Kidney capillary endothelial cell (primary cell): ENCODE data around the gene FGF3.

Source experiments
- DNase-seq: peaks from one replicate; pipeline ENCODE4 v3.0.0-alpha.2; 2018; ENCODE audit warnings: low spot score

Gene FGF3

DNA sequence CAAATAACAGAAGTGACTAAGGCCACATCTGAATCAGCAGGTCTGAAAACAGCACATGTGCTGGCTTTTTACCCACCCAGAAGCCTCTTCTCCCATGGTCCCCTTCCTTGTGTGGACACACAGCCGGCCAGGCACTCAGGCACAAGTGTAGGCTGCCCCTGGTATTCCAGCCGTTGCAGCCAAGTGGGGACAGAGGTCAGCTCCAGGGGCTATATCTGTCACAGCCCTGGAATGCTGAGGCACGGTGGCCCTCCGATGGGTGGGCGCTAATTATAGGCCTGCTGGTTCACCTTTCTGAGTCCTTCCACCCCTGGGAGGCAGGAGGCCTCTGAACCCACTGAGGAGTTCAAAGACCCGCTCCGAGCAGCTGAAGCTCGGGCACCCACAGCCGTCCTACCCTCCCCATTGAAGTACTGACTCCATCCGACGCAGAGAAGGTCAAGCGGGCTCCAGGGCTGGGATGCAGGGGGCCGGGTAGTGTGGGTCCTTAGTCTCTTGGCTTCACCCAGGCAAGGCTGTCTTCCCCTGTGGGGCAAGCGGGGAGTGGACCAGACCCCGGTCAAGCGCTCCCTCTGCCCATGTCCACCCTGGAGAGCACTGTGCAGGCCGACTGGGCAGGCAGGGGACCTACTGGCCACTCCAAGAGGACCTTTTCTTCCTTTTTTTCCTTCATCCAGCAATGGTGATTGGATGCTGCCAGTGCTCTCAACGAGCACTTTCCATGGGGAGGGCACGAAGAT, 14.3 kb downstream of the FGF3 start:
- no peak for DNase-seq

DNA sequence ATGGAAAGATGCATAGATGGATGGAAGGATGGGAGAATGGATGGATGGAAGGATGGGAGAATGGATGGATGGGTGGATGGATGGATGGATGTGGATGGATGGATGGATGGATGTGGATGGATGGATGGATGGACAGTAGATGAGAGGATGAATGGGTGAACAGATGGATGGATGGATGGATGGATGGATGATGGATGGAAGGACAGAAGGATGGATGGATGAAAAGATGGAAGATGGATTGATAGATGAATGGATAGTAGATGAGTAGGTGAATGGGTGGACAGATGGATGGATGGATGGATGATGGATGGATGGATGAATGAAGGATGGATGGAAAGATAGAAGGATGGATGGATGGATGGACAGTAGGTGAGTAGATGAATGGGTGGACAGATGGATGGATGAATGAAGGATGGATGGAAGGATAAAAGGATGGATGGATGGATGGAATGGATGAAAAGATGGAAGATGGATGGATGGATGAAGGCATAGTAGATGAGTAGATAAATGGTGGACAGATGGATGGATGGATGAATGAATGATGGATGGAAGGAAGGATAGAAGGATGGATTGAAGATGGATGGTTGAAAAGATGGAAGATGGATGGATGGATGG, 15.5 kb downstream of the FGF3 start:
- DNase-seq = no peak

DNA sequence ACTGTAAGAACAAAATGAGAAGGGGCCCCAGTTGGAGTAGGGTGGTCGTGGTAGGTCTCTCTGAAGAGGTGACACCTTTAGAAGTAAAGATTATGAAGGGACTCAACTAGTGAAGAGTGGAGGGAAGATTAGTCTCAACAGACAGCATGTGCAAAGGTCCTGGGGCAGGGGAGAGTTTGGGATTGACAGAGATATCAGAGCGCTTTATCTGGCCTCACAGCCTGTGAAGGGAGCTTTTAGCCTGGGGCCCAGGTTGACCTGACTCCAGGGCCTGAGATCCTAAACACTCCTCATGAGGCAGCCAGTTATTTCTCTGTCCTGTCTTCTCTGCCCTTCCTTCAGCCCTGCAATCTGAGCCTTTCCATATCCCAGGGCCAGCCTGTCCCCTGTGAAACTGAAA, 16.2 kb downstream of the FGF3 start:
- no peak for DNase-seq

DNA sequence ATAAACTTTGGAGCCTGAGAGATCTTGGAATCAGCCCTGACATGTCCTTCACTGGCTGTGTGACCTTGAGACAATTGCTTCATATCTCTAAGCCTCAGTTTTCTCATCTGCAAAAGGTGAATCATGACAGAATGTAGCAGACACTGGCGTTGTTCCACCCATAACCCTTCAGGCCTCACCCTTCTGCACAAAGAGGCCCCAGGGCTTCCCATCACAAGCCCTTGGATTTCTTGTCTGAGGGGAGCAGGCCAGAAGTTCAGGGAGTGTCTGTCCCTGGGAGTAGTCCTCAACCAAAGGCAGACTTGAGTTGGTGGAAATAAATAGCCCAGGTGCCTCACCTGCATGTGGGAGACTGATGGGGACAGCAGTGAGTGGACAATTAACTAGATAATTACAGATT, 16.6 kb downstream of the FGF3 start:
- no peak for DNase-seq

DNA sequence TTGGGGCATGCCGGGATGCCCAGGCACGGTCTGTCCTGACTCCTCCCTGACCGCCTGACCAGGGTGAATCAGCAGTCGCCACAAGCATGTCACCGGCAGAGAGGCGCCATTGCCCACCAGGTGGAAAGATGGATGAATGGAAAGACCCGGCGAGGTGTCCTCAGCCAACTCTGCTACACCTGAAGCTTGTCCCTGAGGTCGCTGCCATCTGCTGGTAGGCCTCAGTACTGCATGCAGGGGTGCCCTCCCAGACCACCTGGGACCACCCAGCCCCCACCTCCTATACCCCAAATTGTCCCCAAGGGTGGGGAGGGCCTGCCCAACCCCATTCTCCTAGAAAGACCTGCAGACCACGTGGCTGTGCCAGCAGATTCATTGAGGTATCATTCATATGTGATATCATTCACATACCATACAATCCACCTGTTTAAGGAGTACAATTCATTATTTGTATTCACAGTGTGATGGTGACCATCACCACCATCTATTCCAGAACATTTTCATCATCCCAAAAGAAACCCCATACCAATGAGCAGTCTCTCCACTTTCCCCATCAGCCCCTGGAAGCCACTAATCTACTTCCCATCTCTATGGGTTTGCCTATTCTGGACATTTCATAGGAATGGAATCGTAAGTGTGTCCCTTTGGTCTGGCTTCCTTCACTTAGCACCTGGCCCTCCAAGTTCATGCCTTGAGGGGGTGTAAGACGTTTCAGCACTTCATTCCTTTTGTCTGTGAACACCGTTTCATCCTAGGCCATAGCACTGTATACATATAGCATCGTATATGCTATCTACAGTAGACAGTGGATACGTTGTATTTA, 17.5 kb downstream of the FGF3 start:
- no peak for DNase-seq

DNA sequence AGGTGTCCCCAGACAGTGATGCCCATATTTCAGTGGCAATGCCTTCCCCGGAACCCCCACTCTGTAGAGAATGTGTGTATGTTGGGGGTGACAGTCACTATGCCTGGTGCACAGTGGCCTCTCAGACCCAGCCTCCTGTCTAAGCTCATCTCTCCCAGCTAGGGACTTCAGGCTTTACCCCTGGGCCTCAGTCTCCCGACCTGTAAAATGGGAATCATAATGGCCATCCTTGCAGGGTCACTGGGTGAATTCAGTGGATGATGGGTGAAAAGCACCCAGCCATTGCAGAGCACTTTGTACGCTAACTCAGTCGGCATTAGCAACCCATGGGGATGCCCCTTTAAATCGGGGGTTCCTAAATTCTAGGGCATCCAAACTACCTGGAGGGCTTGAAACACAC, 18.9 kb downstream of the FGF3 start:
- DNase-seq = no peak

DNA sequence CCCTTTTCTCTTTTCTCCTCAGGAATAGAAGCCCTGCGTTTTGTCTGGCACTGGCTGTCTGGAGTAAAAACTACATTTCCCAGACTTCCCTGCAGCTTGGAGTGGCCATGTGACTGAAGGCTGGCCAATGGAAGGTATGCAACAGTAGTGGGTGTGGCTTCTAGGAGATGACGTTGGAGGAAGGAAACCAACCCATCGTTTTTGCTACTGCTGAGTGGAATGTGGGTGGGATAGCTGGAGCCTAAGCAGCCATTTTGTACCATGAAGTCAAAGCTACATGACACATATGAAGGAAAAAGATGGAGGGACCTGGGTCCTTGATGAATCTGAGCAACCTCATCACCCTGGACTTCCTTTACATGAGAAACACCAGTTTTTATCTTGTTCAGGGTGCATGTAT, 19.6 kb downstream of the FGF3 start:
- DNase-seq = peak; percentile 23

DNA sequence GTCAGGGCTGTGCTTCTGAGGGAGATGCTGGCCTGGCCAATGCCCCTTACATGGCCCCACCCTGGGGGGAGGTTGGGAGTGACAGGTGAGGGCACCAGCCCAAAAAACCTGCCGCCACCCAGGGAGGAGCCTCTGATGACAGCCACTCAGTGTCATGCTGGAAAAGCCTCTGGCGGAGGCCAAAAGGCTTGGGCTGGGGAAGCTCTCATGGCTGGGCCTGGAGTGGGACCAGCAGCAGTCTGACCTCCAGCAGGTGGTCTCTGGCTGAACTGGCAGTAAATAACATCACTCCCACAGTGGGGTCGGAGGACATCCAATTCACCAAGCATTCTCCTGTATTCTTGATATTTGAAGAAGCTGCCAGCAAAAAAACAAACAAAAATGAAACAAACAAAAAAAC, 20.1 kb downstream of the FGF3 start:
- no peak for DNase-seq

DNA sequence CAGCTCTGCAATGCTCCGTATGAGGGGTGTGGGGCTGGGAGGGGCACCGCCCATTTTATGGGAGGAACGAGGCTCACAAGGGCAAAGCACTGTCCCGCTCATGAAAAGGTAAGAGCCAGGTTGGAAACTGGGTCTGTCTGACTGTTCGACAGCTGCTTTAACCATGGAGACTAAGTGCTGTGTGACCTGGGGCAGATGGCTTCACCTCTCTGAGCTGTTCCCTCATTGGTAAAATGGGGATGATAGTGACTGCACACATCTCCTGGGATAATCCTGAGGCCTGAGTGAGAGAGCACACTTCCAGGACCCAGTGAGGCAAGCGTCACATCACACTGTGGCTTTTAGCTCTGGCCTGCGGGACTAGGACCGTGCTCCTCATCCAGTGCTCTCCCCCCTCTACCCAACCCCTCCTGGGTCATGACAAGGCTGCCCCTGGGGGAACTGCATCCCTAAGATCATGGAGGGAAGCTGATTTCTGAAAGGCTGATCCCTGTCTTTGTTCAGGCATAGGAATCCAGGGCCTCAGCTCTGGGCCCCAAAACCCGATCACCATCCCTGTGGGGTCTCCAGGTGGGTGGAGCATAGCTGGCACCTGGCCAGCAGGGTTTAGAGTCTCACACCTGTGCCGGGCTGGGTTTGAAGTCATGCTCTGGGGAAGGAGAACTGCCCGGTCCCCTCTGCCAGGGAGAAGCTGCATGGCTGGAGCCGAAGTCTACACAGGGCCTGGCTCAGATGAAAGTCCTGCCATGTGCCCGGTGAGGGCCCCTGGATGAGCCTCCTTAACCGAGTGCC, 21.3 kb downstream of the FGF3 start:
- DNase-seq = no peak

DNA sequence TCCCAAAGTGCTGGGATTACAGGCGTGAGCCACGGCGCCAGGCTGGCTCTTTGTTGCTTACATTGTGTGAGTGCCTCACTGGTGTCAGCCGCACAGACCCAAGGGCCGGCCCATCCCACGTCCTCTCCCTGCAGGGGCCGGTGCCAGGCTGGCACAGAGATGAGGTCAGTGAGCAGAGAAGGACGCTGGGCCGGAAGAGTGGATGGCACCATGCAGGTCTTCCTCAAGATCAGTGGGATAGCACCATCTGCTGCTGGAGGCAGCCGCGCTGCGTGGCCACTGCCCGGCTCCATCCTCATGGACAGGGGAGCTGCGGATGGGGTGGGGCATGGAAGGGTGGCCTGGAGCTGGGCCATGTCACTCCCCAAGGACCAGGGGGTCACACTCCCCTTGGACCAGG, 22.1 kb downstream of the FGF3 start:
- DNase-seq = no peak

DNA sequence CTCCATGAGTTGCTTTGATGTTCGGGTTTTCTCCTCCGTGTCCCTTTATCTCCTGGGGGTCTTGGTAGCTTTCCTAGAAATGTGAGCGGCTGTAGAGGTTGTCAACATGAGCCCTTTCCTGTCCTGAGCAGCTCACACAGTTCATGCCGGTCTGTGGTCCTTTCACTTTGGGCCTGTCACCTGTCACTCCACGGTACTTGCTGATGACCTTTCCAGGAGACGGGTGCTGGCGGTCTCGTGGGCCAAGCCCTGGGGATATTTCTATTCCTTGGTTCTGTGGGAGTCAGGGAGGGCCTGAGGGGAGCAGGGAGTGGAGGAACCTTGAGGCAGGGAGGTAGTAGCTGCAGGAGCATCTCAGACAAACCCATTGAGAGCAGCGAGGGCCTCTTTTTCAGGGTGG, 23.2 kb downstream of the FGF3 start:
- no peak for DNase-seq

DNA sequence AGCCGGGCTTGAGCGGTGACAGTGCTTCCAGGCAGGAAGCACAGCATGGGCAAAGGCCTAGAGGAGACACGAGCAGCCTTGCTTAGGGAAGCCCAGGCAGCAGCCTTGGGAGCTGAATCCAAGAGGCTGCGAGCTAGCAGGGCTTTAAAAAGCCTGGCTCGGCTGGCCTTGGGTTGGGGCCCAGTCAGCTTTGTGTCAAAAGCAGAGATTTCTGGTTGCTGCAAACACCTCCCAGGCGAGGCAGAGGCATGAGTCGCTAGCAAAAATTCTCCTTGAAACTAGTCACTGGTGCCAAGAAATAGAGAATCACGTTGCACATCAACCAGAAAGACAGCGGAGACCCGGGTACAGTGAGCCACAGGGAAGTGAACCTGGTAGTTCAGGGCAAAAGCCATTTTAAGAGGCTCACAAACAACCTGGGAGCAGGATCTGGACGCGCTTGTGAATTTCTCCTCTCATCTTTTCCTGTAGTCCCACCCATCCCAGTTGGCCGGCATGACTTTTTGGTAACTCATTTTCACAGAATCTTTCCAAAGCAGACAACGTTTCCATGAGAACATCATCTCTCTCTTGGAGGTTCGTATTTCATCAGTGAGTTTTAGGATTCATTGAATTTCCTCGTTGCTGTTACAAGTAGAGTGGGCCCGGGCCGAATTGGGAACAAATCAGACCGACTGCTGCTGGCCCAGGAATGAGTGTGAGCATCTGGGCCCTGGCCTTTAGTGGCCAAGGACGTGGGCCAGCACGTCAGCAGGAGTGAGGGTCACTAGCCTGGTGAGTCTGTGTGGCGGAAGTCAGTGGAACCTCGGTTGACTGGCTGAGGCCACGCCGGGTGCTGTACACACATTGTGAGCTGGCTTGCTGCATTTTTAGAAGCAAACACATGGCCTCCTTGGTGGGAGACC, 27.7 kb downstream of the FGF3 start:
- no peak for DNase-seq

DNA sequence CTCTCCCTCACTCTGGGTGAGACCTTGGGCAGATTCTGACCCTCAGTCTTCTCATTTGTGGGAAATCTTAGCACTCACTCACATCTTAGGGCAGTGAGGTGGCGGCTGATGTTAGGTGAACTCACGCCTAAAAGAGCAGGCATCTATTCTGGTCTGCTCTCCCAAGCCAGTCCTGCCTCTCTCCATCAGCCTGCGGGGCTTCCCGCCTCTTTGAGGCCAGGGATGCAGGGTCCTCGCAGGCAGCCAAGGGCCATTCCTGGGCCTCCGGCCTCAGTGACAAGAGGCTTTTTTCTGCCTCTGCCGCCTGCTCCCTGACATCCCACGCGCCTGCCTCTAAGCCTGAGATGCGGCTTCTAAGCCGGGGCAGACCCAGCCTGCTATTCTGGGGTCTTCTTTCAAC, 30.3 kb downstream of the FGF3 start:
- no peak for DNase-seq

DNA sequence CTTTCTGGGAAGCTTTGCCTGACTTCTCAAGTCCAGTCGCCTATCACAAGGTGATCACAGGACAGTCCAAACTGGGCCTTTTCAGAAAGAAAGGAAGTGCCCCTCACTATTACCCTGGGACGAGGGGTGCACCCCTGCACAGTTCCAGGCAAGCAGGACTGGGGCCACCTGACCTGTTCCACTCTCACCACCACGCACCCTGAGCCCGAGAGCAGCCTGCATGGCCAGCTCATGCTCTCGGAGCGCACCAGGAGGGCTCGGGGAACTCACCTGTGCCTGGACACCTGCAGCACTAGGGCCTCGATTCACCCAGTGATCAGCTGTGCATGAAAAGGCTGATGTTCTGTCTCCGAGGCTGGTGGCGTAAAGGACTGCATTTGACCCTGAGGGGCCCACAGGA, 31.3 kb downstream of the FGF3 start:
- DNase-seq = no peak

DNA sequence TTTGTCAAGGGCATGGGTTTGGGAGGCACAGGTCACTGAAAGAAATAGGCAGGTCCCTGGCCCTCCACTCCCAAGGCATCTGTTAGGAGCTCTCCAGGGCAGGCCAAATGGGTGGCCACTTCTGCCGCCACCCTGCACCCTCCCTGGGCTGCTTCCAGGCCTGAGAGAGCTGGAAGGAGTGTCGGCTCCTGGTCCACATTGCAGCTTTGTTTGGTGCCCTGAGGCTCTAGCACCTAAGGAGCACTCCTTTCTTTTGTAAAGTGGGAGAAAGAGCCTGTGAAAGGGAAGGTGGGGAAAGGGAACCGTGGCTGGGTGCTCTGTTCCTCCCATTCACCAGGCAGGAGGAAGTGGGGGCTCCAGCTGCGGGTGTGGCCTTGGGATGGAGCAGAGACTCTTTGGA, 31.8 kb downstream of the FGF3 start:
- DNase-seq = no peak

DNA sequence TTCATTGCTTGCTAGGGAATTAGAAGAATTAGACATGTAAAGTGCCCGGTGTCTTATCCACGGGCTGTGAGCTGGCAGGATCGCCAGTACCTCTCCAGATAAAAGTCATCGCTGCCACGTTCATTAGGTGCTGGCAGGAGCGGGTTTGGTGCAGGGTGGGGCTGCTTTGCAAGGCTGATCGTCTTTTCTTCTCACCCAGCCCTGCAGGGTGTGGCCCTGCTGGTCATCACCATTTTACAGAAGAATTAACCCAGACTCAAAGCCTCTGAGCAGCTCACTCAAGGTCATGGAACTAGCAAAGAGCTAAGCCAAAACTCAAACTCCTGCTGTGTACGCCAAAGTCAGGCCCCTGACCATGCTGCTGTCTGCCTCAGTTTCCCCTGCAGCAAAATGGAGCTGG, 38.0 kb downstream of the FGF3 start:
- DNase-seq = no peak

DNA sequence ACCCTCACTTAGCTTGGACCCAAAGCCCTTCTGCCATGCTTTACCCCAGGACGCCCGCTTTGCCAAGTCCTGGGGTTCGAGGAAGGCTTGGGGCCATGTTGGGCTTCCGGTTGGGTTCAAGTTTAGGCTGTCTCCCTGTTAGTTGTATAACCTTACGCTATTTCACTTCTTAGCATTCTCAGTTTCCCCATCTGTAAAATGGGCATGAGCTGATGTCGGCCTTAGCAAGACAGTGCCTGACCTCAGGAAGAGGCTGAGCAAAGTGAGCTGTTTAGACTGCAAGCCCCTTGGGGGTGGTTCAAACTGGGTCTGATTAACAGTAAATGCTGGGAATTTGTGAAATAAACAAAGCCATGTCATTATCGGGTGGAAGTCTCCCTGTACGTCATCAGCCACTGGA, 40.8 kb downstream of the FGF3 start:
- DNase-seq = no peak

DNA sequence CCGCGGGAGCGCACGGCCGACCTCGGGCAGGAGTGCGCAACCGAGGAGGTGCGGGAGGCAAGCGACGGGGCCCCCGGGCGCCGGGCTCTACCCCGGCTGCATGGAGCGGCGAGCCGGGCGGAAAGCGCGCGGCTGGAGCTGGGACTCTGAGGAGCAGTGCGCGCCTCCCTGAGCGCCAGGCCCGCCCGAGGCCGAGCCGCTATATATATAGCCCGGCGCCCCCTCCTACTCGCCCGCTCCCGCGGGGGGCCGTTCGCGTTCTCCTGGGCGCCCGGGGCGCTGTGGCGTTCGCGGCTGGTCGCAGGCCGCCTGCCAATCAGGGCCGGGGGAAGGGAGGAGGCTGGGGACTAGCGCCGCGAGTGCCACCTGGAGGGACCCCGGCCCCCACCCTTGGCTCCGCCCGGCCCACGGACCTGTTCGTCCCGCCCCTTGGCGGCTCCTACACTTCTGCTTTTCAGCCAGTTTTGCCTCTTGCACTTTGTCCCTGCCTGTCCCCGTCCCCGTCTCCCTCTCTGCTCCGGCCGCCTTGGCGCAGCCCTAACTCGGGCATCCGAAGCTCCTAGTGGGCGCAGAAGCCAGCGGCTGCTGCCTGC, 44.0 kb downstream of the FGF3 start, which contains the start of gene FGF4:
FGF4 (minus strand) TSS at position 179 of the 593 bp plus-strand sequence. CDS start 257 bp downstream, outside the sequence.
- DNase-seq = no peak

DNA sequence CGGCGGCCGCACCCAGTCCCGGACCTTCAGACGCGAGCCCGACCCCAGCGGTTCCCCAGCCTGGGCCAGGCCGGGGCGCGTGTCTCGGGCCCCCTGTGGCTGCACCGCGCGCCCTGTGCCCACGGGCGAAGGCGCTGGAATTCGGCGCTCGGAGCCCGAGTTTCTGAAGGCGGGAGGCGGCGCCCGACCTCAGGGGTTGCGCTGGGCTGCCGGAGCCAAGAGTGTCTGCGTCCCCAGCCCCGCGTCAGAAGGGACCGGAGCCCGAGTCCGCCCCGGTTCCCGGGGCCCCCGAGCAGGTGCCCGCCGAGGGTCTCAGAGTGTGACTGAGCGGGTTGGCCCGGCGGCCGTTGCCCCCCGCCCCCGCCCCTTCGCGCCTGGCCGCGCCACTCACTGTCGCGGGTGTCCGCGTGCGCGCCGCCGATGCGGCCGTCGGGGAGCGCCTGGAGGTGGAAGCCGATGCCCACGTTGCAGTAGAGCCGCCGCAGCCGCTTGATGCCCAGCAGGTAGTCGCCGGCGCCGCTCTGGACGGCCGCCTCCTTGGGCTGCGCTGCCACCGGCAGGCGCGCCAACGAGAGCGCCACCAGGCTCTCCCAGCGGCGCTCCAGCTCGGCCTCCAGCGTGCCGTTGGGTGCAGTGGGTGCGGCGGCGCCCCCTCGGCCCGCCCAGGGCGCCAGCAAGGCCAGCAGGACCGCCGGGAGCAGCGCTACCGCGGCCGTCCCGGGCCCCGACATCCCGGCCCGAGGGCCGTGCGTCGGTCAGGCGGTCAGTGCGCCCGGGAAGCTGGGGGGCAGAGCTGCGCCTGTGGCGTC, 44.7 kb downstream of the FGF3 start:
- no peak for DNase-seq
